Breast epithelium (tissue), 4 donors: ENCODE data around the gene SERHL2. TPM values are rescaled to one million over a fixed set of nuclear protein-coding genes. Genes with fewer than 3 reads are reported as not detected.

Source experiments
- DNase-seq, 2 donors: peaks; one replicate each; pipeline ENCODE4 v3.0.0-alpha.2; 2019; ENCODE audit warnings: low spot score in 2 of 2
- H3K27ac ChIP-seq, 2 donors: fragments of 200-600 bp; sonication (generic) in 1 of 2; one replicate each; pipeline ENCODE4 v1.5.1; 2016 to 2019; ENCODE audit warnings: mild to moderate bottlenecking in 1 of 2
- H3K27me3 ChIP-seq, 2 donors: fragments of 200-600 bp; sonication (generic) in 1 of 2; one replicate each; pipeline versions ENCODE4 v1.5.1 to v1.6.0; 2017 to 2019; ENCODE audit warnings: control low read depth in 1 of 2, mild to moderate bottlenecking in 1 of 2
- H3K36me3 ChIP-seq: fragments of 200-600 bp; one replicate; pipeline ENCODE4 v1.5.1; 2019
- H3K4me1 ChIP-seq, 2 donors: fragments of 200-600 bp; sonication (generic); one replicate each; pipeline ENCODE4 v1.5.1; 2016 to 2019; ENCODE audit warnings: control low read depth in 1 of 2
- H3K4me3 ChIP-seq, 3 donors: fragments of 200-600 bp; sonication (generic); 1 replicate in 2 of 3; 2 replicates in 1 of 3; pipeline ENCODE4 v1.5.1; 2016 to 2019; ENCODE audit warnings: mild to moderate bottlenecking in 3 of 3, moderate library complexity in 2 of 3
- H3K9me3 ChIP-seq, 2 donors: fragments of 200-600 bp; sonication (generic) in 1 of 2; one replicate each; pipeline ENCODE4 v1.5.1; 2016 to 2019; ENCODE audit warnings: control low read depth in 1 of 2
- CTCF ChIP-seq, 3 donors: fragments of 450-650 bp; IDR thresholded peaks; one replicate each; pipeline ENCODE4 v1.5.1; 2016 to 2017; ENCODE audit warnings: antibody characterized with exemption in 3 of 3, mild to moderate bottlenecking in 3 of 3, moderate library complexity in 3 of 3
- POLR2A ChIP-seq: fragments of 450-650 bp; IDR thresholded peaks from one replicate; pipeline ENCODE4 v1.6.1; 2016; ENCODE audit warnings: antibody characterized with exemption, mild to moderate bottlenecking, moderate library complexity
- POLR2AphosphoS5 ChIP-seq, 3 donors: sonication (generic); formaldehyde crosslinking; IDR thresholded peaks; one replicate each; pipeline ENCODE4 v1.6.1; 2017; ENCODE audit warnings: antibody characterized with exemption in 3 of 3
- intact Hi-C: fragments of 100-400 bp; cut with DNase I; formaldehyde crosslinking; loops from one replicate; pipeline ENCODE4 v1.15.1; 2023; ENCODE audit warnings: low total_unique reads
- total RNA-seq, 3 donors: library from RNA; depleted of rRNA; stranded (reverse); fragments of >200 nt; gene quantifications; one replicate each; pipeline ENCODE4 v1.1.0, GENCODE V29; 2016

SERHL2 gene
- total RNA-seq, 3 donors from 2014 or later, result 1.3 to 64.2 (median 16.7) TPM

DNA sequence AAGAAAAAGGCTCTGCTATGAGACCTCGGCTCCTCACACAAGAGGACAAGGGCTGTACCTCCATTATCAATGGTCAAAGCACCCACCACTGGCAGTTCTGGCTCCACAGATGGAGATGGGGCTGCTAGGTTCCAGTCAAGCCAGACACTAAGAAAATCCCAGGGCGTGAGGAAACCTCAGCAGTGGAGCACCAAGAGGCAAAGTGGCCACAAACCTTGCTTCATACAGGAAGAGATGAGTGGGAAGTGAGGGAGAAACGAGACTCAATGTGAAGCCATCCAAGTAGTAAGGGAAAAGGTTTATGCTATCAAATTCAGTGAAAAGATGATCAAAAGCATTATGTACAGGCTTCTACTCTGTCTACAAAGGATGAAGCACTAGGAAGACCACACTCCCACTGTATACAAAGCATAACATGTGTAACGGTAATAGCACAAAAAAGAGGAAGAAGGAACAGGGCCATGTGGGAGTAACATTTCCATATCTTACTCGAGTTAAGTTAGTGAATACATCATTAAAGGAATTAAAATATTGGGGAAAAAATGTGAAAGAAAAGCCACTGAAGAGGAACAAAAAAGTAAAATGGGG lies 33.9 kb downstream of the SERHL2 start:
- Histone ChIP-seq H3K4me3 (no peak overlapping the region), H3K36me3 (peaks cover 18% of the 10 kb centered on the region), H3K27ac (no peak overlapping the region), H3K27me3 (no peaks in the 10 kb centered on the region), H3K4me1 (no peaks in the 10 kb centered on the region), H3K9me3 (no peaks in the 10 kb centered on the region)
- TF ChIP-seq POLR2A (no peak), POLR2AphosphoS5 (IDR thresholded peaks at IDR 0.05) (no peak), CTCF (IDR thresholded peaks at IDR 0.05) (no peak)
- intact Hi-C loops, result no loop called here
- no peak for DNase-seq

DNA sequence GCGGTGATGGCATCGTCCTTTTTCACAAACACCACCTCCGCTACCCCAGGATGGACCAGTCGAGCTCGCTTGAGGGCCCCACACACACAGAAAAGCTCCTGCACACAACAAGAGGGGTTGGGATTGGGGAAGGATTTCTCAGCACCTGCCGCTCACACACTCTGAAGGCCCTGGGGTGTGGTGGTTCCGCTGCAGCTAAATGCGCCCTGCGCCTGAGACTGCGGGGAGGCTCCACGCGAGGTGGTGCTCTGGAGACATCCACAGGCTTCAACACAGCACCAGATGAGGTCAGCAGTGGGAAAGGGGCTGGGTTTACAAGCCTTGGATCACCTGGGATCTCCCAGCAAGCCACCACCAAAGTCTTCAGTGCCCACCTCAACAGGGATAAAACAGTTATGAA lies 38.2 kb downstream of the SERHL2 start:
- Histone ChIP-seq H3K4me3 (no peak overlapping the region), H3K4me1 (no peaks in the 10 kb centered on the region), H3K27me3 (no peaks in the 10 kb centered on the region), H3K27ac (no peak overlapping the region), H3K9me3 (no peaks in the 10 kb centered on the region), H3K36me3 (peaks cover 9% of the 10 kb centered on the region)
- DNase-seq, result no peak
- intact Hi-C loops, result no loop called here
- TF ChIP-seq POLR2A (no peak), CTCF (IDR thresholded peaks at IDR 0.05) (no peak), POLR2AphosphoS5 (IDR thresholded peaks at IDR 0.05) (no peak)

DNA sequence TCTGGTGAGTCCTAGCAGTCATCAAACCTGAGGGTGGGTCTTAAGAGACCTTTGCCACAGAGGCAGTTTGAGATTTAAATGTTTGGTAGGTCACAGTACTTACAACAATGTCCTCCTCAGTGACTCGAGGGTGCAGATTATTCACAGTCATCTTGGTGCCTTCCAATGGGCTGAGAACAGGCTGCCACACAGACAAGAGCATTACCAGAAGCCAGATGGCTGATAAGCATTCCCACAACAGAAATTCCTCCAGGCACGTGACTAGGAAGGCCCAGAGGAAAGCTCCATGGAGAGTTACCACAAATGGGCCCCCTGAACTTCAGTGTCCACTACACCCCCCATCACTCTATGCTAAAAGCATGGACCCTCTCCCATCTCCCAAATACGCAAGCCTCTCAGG lies 41.7 kb downstream of the SERHL2 start:
- intact Hi-C loops, result no loop called here

DNA sequence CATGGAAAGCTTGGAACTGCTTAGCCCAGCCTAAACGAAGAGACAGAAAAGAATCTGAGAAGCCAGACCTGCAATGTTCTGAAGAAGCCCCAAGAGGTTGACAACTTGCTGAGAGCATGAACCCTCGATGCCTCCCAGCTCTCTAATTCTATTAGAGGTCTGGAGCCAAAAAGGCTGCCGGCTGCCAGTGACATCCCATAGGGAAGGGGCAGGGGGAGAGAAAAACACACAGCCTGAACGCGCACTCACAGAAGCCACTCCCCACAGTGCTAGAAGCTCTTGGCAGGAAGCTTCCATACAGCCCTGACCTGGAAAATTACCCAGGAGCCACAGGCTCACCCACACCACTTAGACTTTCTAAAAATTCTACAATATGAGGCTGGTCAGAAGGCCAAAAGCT lies 42.6 kb downstream of the SERHL2 start:
- H3K36me3 ChIP-seq, result peaks cover 6% of the 10 kb centered on the region
- no peaks in the 10 kb centered on the region for H3K9me3 ChIP-seq
- H3K27me3 ChIP-seq, result no peaks in the 10 kb centered on the region
- intact Hi-C loops, result no loop called here
- no peak overlapping the region for H3K4me3 ChIP-seq
- no peak for TF ChIP-seq POLR2A
- TF ChIP-seq CTCF (IDR thresholded peaks at IDR 0.05), result no peak
- TF ChIP-seq POLR2AphosphoS5 (IDR thresholded peaks at IDR 0.05), result no peak
- no peaks in the 10 kb centered on the region for H3K4me1 ChIP-seq
- no peak for DNase-seq
- H3K27ac ChIP-seq, result no peak overlapping the region

More for the DNA sequence above, 41.7 kb downstream of the SERHL2 start:
- no peak for DNase-seq
- no peak overlapping the region for H3K27ac ChIP-seq
- peaks cover 6% of the 10 kb centered on the region for H3K36me3 ChIP-seq
- no peak for TF ChIP-seq CTCF (IDR thresholded peaks at IDR 0.05)
- TF ChIP-seq POLR2A, result no peak
- no peak for TF ChIP-seq POLR2AphosphoS5 (IDR thresholded peaks at IDR 0.05)
- H3K9me3 ChIP-seq, result no peaks in the 10 kb centered on the region
- no peaks in the 10 kb centered on the region for H3K27me3 ChIP-seq
- H3K4me3 ChIP-seq, result no peak overlapping the region
- no peaks in the 10 kb centered on the region for H3K4me1 ChIP-seq

- intact Hi-C loops, result no loop called here
- Histone ChIP-seq H3K4me3 (no peak overlapping the region), H3K36me3 (peaks cover 3% of the 10 kb centered on the region), H3K9me3 (no peaks in the 10 kb centered on the region), H3K27me3 (no peaks in the 10 kb centered on the region), H3K27ac (no peak overlapping the region), H3K4me1 (peaks cover 0 to 2% of the 10 kb centered on the region in 2 donors)
- no peak for TF ChIP-seq POLR2AphosphoS5 (IDR thresholded peaks at IDR 0.05)
- TF ChIP-seq POLR2A, result no peak
- TF ChIP-seq CTCF (IDR thresholded peaks at IDR 0.05), result no peak
- no peak for DNase-seq
Measured at GRCh38 chr22:42596863-42597530, 43.2 kb downstream of the SERHL2 start.
